Coronary artery (tissue), 2 donors: ENCODE results near the gene CENPT.

Experiments used
- DNase-seq: peaks from one replicate; pipeline ENCODE4 v3.0.0-alpha.2; 2017; ENCODE audit warnings: low spot score
- H3K27ac ChIP-seq, 2 donors: fragments of 200-600 bp; sonication (generic); one replicate each; pipeline ENCODE4 v1.5.1; 2016 to 2019
- H3K4me3 ChIP-seq: fragments of 200-600 bp; sonication (generic); 2 replicates; pipeline ENCODE4 v1.5.1; 2016; ENCODE audit warnings: mild to moderate bottlenecking, moderate library complexity
- CTCF ChIP-seq: fragments of 200-600 bp; sonication (generic); IDR thresholded peaks from one replicate; pipeline ENCODE4 v1.5.1; 2019; ENCODE audit warnings: antibody characterized with exemption

CENPT gene

GRCh38 chr16:67782567-67783352 lies 64.7 kb downstream of the CENPT start:
- Histone ChIP-seq H3K27ac (no peak overlapping the region), H3K4me3 (no peak overlapping the region)
- TF ChIP-seq CTCF = no peak
- DNase-seq = no peak

- DNase-seq = no peak
- no peak for TF ChIP-seq CTCF
Measured at GRCh38 chr16:67781565-67781921, 66.0 kb downstream of the CENPT start.

GRCh38 chr16:67780847-67781564 lies 66.5 kb downstream of the CENPT start:
- no peak overlapping the region for H3K27ac ChIP-seq

More at GRCh38 chr16:67781565-67781921, 66.0 kb downstream of the CENPT start:
- Histone ChIP-seq H3K27ac (no peak overlapping the region), H3K4me3 (no peak overlapping the region)

GRCh38 chr16:67779256-67780014 lies 68.1 kb downstream of the CENPT start:
- no peak for DNase-seq
- TF ChIP-seq CTCF = no peak
- H3K27ac ChIP-seq = no peak overlapping the region

More at GRCh38 chr16:67780847-67781564, 66.5 kb downstream of the CENPT start:
- H3K4me3 ChIP-seq = no peak overlapping the region
- no peak for TF ChIP-seq CTCF
- DNase-seq = no peak

More at GRCh38 chr16:67779256-67780014, 68.1 kb downstream of the CENPT start:
- no peak overlapping the region for H3K4me3 ChIP-seq
